ENCODE data around the gene NOL4.

DNA sequence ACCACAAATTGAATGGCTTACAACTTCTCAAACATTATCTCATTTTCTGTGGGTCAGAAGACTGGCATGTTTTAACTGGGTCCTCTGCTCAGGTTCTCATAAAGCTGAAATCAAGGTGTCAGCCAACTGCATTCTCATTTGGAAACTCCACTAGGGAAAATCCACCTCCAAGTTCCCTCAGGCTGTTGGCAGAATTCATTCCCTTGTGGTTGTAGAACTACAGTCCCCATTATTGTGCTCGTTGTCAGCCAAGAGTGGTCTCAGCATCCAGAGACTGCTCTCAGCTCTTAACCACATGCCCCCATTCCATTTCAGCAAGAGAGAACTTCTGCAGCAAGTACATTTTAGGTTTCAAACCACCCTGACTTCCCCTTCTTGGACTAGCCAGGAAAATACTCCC is 12.2 kb downstream of the NOL4 start:
- TF ChIP-seq, protein P1, sequence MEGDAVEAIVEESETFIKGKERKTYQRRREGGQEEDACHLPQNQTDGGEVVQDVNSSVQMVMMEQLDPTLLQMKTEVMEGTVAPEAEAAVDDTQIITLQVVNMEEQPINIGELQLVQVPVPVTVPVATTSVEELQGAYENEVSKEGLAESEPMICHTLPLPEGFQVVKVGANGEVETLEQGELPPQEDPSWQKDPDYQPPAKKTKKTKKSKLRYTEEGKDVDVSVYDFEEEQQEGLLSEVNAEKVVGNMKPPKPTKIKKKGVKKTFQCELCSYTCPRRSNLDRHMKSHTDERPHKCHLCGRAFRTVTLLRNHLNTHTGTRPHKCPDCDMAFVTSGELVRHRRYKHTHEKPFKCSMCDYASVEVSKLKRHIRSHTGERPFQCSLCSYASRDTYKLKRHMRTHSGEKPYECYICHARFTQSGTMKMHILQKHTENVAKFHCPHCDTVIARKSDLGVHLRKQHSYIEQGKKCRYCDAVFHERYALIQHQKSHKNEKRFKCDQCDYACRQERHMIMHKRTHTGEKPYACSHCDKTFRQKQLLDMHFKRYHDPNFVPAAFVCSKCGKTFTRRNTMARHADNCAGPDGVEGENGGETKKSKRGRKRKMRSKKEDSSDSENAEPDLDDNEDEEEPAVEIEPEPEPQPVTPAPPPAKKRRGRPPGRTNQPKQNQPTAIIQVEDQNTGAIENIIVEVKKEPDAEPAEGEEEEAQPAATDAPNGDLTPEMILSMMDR (IDR thresholded peaks at IDR 0.05 in 2 of 3, conservative IDR thresholded peaks at IDR 0.05 in 1 of 3; ENCODE audit: control insufficient read depth in 2 of 3, extremely low read depth in 1 of 3, insufficient read depth in 1 of 3, low read depth in 3 of 3, low read length in 3 of 3): no peak
- TF ChIP-seq, protein P2, sequence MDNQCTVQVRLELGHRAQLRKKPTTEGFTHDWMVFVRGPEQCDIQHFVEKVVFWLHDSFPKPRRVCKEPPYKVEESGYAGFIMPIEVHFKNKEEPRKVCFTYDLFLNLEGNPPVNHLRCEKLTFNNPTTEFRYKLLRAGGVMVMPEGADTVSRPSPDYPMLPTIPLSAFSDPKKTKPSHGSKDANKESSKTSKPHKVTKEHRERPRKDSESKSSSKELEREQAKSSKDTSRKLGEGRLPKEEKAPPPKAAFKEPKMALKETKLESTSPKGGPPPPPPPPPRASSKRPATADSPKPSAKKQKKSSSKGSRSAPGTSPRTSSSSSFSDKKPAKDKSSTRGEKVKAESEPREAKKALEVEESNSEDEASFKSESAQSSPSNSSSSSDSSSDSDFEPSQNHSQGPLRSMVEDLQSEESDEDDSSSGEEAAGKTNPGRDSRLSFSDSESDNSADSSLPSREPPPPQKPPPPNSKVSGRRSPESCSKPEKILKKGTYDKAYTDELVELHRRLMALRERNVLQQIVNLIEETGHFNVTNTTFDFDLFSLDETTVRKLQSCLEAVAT (IDR thresholded peaks at IDR 0.05): no peak
- no peak for TF ChIP-seq EZH2 (IDR thresholded peaks at IDR 0.05; ENCODE audit: borderline replicate concordance, control insufficient read depth, low read depth, low read length)
- no peak for TF ChIP-seq HDGF (IDR thresholded peaks at IDR 0.05)
- TF ChIP-seq ZSCAN29 (IDR thresholded peaks at IDR 0.05): no peak
- peak; percentile 71 for TF ChIP-seq IKZF1 (conservative IDR thresholded peaks at IDR 0.05)
- no peak for TF ChIP-seq SREBF2 (IDR thresholded peaks at IDR 0.05; ENCODE audit: low read length)
- TF ChIP-seq RFX5 (IDR thresholded peaks at IDR 0.05; ENCODE audit: low read depth, low read length): no peak
- no peak for TF ChIP-seq EP300 (IDR thresholded peaks at IDR 0.05; ENCODE audit: borderline replicate concordance in 1 of 2, control insufficient read depth in 1 of 2, low read depth in 2 of 2, low read length in 2 of 2)
- no peak for TF ChIP-seq YY1 (IDR thresholded peaks at IDR 0.05; ENCODE audit: low read depth, low read length)
